ENCODE data around the gene TNFRSF19. TPM values are rescaled to one million over a fixed set of nuclear protein-coding genes. Genes with fewer than 3 reads are reported as not detected.
A peak's percentile ranks its signal among the peaks of the same experiment; 100 is the strongest.

The TNFRSF19 gene
- total RNA-seq, 2 donors from 2014 or later: 5.4 to 6.9 TPM

DNA sequence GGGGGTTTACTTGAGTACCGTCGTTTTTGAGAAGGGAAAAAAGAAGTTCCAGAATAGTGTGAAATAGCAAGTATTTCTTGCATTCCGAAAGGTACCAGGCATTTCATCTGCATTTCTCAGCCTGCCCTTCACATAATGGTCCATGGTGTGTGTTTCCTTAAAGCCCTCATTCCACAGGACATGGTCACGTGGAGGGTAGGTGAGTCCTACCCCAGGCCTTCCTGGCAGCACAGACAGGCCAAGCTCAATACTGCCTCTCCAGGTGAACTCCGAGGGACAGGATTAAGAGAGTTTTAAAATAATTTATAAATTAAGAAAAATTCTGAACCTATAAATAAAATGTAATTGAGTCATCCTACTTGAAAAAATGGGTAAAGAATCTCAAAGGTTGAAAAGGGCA, 64.7 kb downstream of the TNFRSF19 start:
- Histone ChIP-seq H3K9me3 (no peaks in the 10 kb centered on the region), H3K27me3 (no peaks in the 10 kb centered on the region), H3K27ac (peak overlapping the region in 1 of 4 donors; percentile 23), H3K4me1 (peaks cover 19% of the 10 kb centered on the region), H3K4me3 (no peak overlapping the region), H3K36me3 (replicated peaks in 1 of 2; ENCODE audit: insufficient read depth in 1 of 2, low read depth in 2 of 2) (no peaks in the 10 kb centered on the region)
- ATAC-seq (no peak), DNase-seq (no peak)
- no peak for TF ChIP-seq CTCF (IDR thresholded peaks at IDR 0.05)
- no peak for TF ChIP-seq POLR2A (IDR thresholded peaks at IDR 0.05)
- intact Hi-C loops (cut with DNase I): no loop called here
- 81 to 85% methylated on average over 5 of the region's 5 CpGs for WGBS, 2 donors

DNA sequence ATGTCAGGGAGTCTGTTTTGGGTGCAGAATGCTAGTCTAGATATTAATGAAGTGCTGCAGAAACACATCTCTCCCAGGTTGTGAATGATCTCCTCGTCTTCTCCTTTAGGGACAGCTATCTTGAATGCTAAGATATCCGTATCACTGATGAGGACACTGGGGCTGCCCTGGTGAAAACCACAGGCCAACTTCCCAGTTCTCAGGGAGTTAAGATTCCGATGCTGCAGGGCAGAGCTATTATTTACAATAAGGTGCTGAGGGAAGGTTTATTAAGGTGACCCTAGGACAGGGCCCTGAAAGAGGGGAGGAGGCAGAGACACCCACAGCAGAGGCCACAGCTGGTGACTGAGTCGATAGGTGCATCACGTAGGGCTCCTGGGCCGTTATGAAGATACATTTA, 66.1 kb downstream of the TNFRSF19 start:
- ATAC-seq (no peak), DNase-seq (no peak)
- intact Hi-C loops (cut with DNase I): no loop called here
- H3K36me3 ChIP-seq (replicated peaks in 1 of 2; ENCODE audit: insufficient read depth in 1 of 2, low read depth in 2 of 2): no peaks in the 10 kb centered on the region
- no peak overlapping the region for H3K4me3 ChIP-seq
- H3K4me1 ChIP-seq: peaks cover 8% of the 10 kb centered on the region
- no peaks in the 10 kb centered on the region for H3K27me3 ChIP-seq
- H3K27ac ChIP-seq: no peak overlapping the region
- H3K9me3 ChIP-seq: no peaks in the 10 kb centered on the region
- no peak for TF ChIP-seq CTCF (IDR thresholded peaks at IDR 0.05)
- TF ChIP-seq POLR2A (IDR thresholded peaks at IDR 0.05): no peak
- 78 to 89% methylated on average over 6 of the region's 6 CpGs for WGBS, 2 donors

DNA sequence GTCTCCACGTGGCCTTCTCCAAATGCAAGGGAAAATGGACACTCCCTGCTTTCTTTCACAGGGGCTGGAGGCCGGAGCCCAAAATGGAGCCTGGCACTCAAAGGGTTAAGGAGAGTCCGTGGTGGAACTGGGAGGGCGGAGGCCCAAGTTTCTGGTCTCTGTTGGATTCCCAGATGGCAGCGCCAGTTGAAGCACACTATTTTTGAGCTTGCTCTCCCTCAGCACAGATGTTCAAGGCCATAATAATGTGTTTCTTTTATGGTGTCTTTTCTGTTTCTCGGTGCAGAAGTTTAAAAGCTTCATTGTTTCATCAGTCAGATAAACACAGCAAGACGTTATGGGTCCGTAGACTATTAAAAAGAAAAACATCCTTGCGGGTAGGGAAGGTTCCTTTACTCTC, 67.6 kb downstream of the TNFRSF19 start:
- H3K9me3 ChIP-seq: no peaks in the 10 kb centered on the region
- ATAC-seq: no peak
- H3K27ac ChIP-seq: no peak overlapping the region
- no peak overlapping the region for H3K4me3 ChIP-seq
- no peak for DNase-seq
- H3K4me1 ChIP-seq: no peaks in the 10 kb centered on the region
- intact Hi-C loops (cut with DNase I): no loop called here
- no peaks in the 10 kb centered on the region for H3K27me3 ChIP-seq
- TF ChIP-seq POLR2A (IDR thresholded peaks at IDR 0.05): no peak
- no peak for TF ChIP-seq CTCF (IDR thresholded peaks at IDR 0.05)
- 59 to 66% methylated on average over 9 of the region's 9 CpGs for WGBS, 2 donors
- no peaks in the 10 kb centered on the region for H3K36me3 ChIP-seq (replicated peaks in 1 of 2; ENCODE audit: insufficient read depth in 1 of 2, low read depth in 2 of 2)

DNA sequence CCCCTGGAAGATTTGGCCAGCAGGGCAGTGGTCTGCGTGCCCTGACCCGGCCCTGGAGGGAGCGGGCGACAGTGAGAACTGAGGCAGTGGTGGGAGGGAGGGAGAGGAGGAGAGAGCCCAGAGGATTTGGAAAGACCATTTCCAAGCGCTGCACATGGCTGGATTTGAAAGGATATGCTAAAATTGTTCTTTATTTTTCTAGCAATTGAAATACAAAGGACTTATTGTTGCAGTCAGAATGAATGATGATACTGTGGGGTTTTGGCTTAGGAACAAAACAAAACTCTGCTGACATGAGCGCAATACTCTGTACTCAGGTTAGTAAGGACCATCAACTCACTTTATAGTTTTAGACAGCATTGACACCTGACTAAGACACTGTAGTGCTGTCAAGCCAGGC, 69.5 kb downstream of the TNFRSF19 start:
- H3K4me1 ChIP-seq: no peaks in the 10 kb centered on the region
- TF ChIP-seq POLR2A (IDR thresholded peaks at IDR 0.05): no peak
- TF ChIP-seq CTCF (IDR thresholded peaks at IDR 0.05): no peak
- 56 to 64% methylated on average over 6 of the region's 6 CpGs for WGBS, 2 donors
- ATAC-seq (peak; percentile 59), DNase-seq (no peak)
- intact Hi-C loops (cut with DNase I): no loop called here
- H3K27me3 ChIP-seq: no peaks in the 10 kb centered on the region
- no peaks in the 10 kb centered on the region for H3K9me3 ChIP-seq
- no peaks in the 10 kb centered on the region for H3K36me3 ChIP-seq (replicated peaks in 1 of 2; ENCODE audit: insufficient read depth in 1 of 2, low read depth in 2 of 2)
- H3K27ac ChIP-seq: peak overlapping the region in 3 of 4 donors; percentile 29 to 68 (median 43)
- H3K4me3 ChIP-seq: no peak overlapping the region

DNA sequence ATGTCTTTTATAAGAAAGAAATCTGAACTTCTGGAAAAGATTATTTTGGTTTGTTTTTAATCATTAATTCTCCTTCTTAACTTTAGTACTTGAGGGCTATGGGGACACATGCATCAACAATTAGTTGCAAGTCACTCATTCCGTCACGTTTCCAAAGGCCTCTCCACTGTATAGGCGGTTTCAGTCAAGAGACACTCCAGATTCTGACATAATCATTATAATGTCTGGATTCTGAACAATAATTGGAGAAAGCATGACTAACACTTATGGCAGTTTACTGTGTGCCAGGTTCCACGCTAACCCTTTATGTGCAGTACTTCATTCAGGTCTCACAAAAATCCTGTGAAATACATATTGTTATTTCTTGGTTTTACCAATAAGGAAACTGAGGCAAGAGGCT, 71.9 kb downstream of the TNFRSF19 start:
- TF ChIP-seq POLR2A (IDR thresholded peaks at IDR 0.05) (no peak), CTCF (IDR thresholded peaks at IDR 0.05) (no peak)
- Histone ChIP-seq H3K4me1 (no peaks in the 10 kb centered on the region), H3K27me3 (no peaks in the 10 kb centered on the region), H3K36me3 (replicated peaks in 1 of 2; ENCODE audit: insufficient read depth in 1 of 2, low read depth in 2 of 2) (no peaks in the 10 kb centered on the region), H3K27ac (no peak overlapping the region), H3K4me3 (no peak overlapping the region), H3K9me3 (no peaks in the 10 kb centered on the region)
- no peak for ATAC-seq
- no peak for DNase-seq
- WGBS, 2 donors: 90 to 91% methylated on average over 4 of the region's 4 CpGs
- intact Hi-C loops (cut with DNase I): no loop called here

Data from body of pancreas (tissue), 4 donors.